Type B pancreatic cell (in vitro differentiated cells): ENCODE results near the gene UBE2E1. TPM values are rescaled to one million over a fixed set of nuclear protein-coding genes. Genes with fewer than 3 reads are reported as not detected.
"Not testable (repeated sequence)": the region's sequence is repeated elsewhere in the genome, so short reads cannot be mapped to it uniquely, and the experiment has no call there.

Experiments
- DNase-seq: peaks from one replicate; pipeline ENCODE4 v3.0.0; 2021; ENCODE audit warnings: mixed read lengths; ENCODE audit not compliant: unreplicated experiment; ENCODE audit errors: extremely low spot score
- H3K27ac Mint-ChIP-seq: 2 replicates; pipeline ENCODE4 v1.8.0; 2021; ENCODE audit warnings: mild to moderate bottlenecking, mixed read lengths
- H3K27me3 Mint-ChIP-seq: 2 replicates; pipeline ENCODE4 v1.8.0; 2021; ENCODE audit warnings: mixed read lengths
- H3K36me3 Mint-ChIP-seq: 2 replicates; pipeline ENCODE4 v1.8.0; 2021; ENCODE audit warnings: mixed read lengths
- H3K4me1 Mint-ChIP-seq: one replicate; pipeline ENCODE4 v1.8.0; 2021; ENCODE audit warnings: mixed read lengths; ENCODE audit not compliant: unreplicated experiment
- H3K4me3 Mint-ChIP-seq: 2 replicates; pipeline ENCODE4 v1.8.0; 2021; ENCODE audit warnings: mild to moderate bottlenecking, mixed read lengths
- H3K9me3 Mint-ChIP-seq: 2 replicates; pipeline ENCODE4 v1.8.0; 2021; ENCODE audit warnings: mixed read lengths
- CTCF ChIP-seq: fragments of 200-600 bp; sonication (generic); conservative IDR thresholded peaks from 2 replicates; pipeline ENCODE4 v1.5.0; 2021; ENCODE audit warnings: antibody characterized with exemption, mild to moderate bottlenecking
- total RNA-seq: library from RNA; stranded (reverse); gene quantifications from 2 replicates; pipeline ENCODE4 v1.2.1, GENCODE V29; 2021; ENCODE audit warnings: low replicate concordance

UBE2E1 gene
- total RNA-seq, 1 donor from 2014 or later, result 110 TPM

GRCh38 chr3:23916152-23916885 is 110.6 kb downstream of the UBE2E1 start:
- no peak for TF ChIP-seq CTCF
- H3K36me3 Mint-ChIP-seq, result peaks cover 42% of the 10 kb centered on the region
- no peaks in the 10 kb centered on the region for H3K9me3 Mint-ChIP-seq
- peaks cover 36% of the 10 kb centered on the region for H3K4me1 Mint-ChIP-seq
- H3K27ac Mint-ChIP-seq, result peak overlapping the region; percentile 98
- H3K27me3 Mint-ChIP-seq, result no peaks in the 10 kb centered on the region
- H3K4me3 Mint-ChIP-seq, result peak overlapping the region; percentile 99
- no peak for DNase-seq

GRCh38 chr3:23916886-23917678 is 111.3 kb downstream of the UBE2E1 start, which contains the start of the genes NKIRAS1 and RPL15:
TSS of gene NKIRAS1 (minus strand) at chr3:23916990. CDS start at chr3:23910904, 6,086 bp downstream.
TSS of gene RPL15 (plus strand) at chr3:23917132. CDS start at chr3:23917860, 728 bp downstream.
- H3K27me3 Mint-ChIP-seq, result no peaks in the 10 kb centered on the region
- H3K27ac Mint-ChIP-seq, result peak within 1 kb of the TSS; percentile 98
- no peaks in the 10 kb centered on the region for H3K9me3 Mint-ChIP-seq
- peaks cover 44% of the 10 kb centered on the region for H3K36me3 Mint-ChIP-seq
- peak; percentile 66 for TF ChIP-seq CTCF
- H3K4me1 Mint-ChIP-seq, result peaks cover 36% of the 10 kb centered on the region
- DNase-seq, result peak; percentile 97
- peak within 1 kb of the TSS; percentile 99 for H3K4me3 Mint-ChIP-seq

- not testable (repeated sequence) for H3K9me3 Mint-ChIP-seq
- H3K4me1 Mint-ChIP-seq, result peaks cover 36% of the 10 kb centered on the region
Measured at GRCh38 chr3:23917679-23918303, 112.0 kb downstream of the UBE2E1 start.

GRCh38 chr3:23918331-23918730 is 112.6 kb downstream of the UBE2E1 start:
- H3K27me3 Mint-ChIP-seq, DNase-seq, H3K9me3 Mint-ChIP-seq: not testable (repeated sequence)
- H3K27ac Mint-ChIP-seq, result peak overlapping the region; percentile 98
- H3K4me1 Mint-ChIP-seq, result peaks cover 36% of the 10 kb centered on the region
- H3K4me3 Mint-ChIP-seq, result peak overlapping the region; percentile 99
- peaks cover 40% of the 10 kb centered on the region for H3K36me3 Mint-ChIP-seq

More at GRCh38 chr3:23917679-23918303, 112.0 kb downstream of the UBE2E1 start:
- H3K27ac Mint-ChIP-seq, result peak overlapping the region; percentile 98
- not testable (repeated sequence) for DNase-seq, H3K27me3 Mint-ChIP-seq
- H3K36me3 Mint-ChIP-seq, result peaks cover 40% of the 10 kb centered on the region
- H3K4me3 Mint-ChIP-seq, result peak overlapping the region; percentile 99

GRCh38 chr3:23919628-23920027 is 113.9 kb downstream of the UBE2E1 start:
- H3K9me3 Mint-ChIP-seq, result no peaks in the 10 kb centered on the region
- H3K4me1 Mint-ChIP-seq, result peaks cover 34% of the 10 kb centered on the region

More at GRCh38 chr3:23919628-23920027, 113.9 kb downstream of the UBE2E1 start:
- Mint-ChIP-seq H3K36me3 (peaks cover 40% of the 10 kb centered on the region), H3K27ac (no peak overlapping the region), H3K4me3 (peak overlapping the region; percentile 70), H3K27me3 (no peaks in the 10 kb centered on the region)
- no peak for TF ChIP-seq CTCF
- no peak for DNase-seq
